EL (cell line): Measurements from ENCODE around the gene GYG1.
A peak's percentile ranks its signal among the peaks of the same experiment; 100 is the strongest.

Experiments
- DNase-seq: peaks from one replicate; pipeline ENCODE4 v3.0.0-alpha.2; 2016

Gene GYG1

DNA sequence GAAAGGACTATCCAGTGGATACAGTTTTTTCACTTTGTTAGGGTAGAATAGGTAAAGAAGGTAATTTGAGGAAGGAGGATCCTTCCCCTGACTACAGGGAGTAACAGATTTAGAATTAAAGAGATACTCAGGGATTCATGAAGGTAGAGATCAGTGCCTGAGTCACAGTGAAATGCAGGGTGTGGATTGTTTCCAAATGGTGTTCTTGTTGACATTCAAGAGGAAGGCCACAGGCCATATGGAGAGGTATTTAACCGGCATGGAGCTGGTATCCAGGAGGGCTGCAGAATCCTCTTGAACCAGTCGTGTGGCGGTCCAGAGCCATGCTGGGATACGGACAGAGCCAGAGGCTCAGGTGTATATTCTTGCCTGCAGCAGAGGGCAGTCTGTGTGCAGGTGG lies 28.2 kb downstream of the GYG1 start:
- no peak for DNase-seq

DNA sequence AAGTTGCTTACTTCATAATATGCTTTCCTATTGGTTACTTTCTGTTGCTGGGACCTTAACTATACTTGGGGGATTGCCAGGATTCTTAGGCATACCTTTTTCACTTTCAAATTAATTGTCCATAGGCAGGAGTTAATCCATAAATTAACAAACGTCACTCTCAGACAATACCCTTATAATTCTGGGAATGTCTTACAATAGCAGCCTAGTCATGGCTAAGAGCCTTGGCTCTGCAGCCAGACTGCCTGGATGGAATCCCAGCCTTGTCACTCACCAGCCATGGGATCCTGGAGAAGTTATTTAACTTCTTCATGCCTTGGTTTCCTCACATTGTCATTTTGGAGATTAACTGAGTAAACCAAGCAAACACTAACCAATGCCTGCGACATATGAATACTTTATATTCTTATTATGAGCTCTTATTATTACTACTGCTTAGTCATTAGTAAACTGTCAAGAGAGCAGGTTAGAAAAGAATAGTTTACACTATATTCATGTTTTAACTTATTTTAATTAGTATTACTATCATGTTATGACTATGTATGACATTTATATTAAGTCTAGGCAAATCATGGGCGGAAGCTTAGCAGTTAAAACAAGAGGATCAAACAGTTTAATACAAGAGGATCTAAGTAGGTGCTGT lies 29.0 kb downstream of the GYG1 start:
- no peak for DNase-seq

DNA sequence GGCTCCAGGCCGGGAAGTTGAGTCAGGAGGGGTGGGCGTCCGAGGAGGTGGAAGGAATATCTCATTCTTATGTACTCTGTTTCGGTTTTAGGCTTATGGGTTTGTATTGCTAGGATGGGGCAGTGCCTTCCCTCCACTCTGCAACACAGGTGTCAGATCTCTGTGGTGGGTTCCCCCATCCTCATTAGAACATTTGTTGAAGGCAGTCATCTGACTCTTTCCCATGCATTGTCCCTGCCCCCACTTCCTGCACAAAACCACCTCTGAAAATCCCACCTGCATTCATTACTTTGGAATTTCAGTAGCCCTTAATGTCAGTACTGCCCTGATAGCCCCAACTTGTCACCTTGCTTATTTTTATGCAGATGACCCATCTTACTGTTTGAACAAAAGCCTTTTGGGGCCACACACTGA lies 29.5 kb downstream of the GYG1 start:
- DNase-seq, result no peak

DNA sequence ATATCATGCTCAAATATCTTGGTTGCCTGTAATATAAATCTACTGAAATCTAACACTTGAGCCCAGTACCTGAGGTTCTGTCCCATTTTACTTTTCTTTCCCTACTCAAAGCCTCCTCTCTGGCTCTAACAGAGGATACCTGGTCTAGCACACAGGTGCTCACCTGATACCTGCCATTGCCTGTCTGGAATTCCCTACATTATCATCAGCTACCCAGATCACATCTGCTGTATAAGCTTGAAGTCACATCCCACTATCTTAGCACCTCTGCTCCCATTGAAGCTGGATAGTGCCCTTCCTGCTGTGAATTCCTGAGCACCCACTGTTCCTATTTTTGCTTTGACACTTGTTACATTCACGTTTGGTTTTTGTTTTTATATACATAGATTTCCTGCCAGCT lies 30.5 kb downstream of the GYG1 start:
- DNase-seq, result no peak

DNA sequence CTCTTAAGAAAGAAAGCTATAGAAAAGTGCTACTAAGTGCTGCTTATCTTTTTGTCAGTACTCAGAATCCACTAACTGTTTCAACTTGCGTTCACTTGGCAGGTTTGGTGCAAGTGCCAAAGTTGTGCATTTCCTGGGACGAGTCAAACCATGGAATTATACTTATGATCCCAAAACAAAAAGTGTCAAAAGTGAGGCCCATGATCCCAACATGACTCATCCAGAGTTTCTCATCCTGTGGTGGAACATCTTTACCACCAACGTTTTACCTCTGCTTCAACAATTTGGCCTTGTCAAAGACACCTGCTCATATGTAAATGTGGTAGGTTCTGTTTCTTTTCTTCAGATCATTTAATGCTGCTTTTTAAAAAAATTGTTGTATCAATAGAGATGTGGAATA lies 32.6 kb downstream of the GYG1 start:
- DNase-seq, result peak; percentile 30

DNA sequence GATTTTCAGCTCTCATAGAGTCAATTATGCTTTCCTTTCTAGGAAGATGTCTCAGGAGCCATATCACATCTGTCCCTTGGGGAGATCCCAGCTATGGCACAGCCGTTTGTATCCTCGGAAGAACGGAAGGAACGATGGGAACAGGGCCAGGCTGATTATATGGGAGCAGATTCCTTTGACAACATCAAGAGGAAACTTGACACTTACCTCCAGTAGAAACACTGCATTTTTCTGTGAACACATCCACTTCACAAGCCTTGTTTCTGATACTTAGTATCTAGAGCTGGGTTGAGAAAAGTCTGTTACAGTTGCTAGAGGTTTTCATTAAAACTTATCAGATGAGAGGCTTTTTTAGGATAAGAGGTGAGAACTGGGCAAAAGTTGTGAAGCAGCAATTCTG lies 35.4 kb downstream of the GYG1 start:
- no peak for DNase-seq

DNA sequence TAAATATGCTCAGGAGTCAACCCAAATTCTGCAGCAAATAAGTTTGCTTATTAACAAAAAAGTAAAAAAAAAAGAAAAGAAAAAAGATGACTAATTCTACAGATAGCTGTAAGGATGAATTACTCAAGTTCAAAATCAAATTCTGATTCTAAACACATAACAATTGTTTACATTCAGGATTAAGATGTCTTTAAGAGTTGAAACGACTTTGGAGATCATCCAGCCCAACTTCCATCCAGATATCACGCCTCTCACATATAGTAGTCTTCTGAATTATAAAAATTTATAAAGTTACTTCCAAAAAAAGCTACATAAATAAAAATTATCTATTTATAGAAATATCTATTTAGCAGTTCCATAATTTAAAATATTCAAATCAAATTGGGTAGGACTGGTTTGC lies 39.8 kb downstream of the GYG1 start:
- DNase-seq, result no peak

DNA sequence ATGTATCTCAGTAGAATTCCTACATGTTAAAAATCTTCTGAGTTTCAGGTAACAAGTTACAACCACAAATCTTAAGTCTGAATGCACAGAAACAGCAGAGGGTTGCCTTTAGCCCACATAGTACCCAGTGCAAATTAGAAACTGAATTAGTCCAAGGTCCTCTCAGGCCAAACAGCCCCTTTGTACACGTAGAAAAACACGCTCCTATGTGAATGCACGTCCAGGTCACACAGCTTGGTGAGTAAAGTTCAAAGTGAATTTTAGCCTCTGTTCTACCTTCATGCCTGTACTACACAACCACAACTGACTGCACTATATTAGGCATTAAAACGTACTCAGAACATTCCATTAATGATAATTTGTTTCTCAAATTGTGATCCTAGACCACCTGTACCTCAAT lies 46.3 kb downstream of the GYG1 start:
- DNase-seq, result no peak

DNA sequence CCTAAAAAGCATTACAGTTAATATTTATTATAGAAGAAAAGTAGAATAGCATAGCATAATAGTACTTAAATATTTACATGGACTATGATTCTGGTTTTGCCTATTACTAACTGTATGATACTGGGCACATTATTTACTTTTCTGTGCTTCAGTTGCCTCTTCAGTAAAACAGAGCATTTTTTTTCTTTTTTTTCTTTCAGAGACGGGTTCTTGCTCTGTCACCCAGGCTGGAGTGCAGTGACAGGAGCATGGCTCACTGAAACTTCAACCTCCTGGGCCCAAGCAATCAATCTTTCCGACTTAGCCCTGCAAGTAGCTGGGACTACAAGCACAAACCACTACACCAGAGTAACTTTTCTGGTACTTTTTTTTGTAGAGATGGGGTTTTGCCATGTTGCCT lies 47.0 kb downstream of the GYG1 start:
- no peak for DNase-seq

DNA sequence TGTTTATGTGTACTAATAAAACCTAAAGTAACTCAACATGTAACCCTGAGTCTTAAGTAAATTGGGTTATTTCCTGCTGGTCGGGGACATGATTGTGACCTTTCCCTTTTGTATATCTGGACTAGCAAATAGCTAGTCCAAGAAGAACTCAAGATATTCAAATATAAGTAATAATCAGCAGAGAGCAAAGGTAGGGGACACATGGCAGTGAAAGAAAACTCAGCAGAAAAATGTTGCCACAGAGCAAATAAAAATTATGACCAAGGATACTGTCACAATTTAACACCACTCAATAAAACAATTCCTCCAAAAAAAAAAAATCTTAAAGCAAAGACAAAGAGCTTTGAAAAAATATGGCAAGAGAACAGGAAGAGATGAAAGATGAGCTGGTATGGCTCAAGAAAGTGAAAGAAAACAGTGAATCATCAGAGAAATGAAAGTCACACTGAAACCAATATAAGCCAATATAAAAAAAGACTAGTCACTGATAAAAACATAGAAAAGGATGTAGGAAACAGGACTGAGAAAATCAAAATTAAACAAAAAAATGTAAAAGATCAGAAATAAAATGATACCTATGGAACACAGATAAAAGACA lies 51.5 kb downstream of the GYG1 start:
- DNase-seq, result peak; percentile 54

DNA sequence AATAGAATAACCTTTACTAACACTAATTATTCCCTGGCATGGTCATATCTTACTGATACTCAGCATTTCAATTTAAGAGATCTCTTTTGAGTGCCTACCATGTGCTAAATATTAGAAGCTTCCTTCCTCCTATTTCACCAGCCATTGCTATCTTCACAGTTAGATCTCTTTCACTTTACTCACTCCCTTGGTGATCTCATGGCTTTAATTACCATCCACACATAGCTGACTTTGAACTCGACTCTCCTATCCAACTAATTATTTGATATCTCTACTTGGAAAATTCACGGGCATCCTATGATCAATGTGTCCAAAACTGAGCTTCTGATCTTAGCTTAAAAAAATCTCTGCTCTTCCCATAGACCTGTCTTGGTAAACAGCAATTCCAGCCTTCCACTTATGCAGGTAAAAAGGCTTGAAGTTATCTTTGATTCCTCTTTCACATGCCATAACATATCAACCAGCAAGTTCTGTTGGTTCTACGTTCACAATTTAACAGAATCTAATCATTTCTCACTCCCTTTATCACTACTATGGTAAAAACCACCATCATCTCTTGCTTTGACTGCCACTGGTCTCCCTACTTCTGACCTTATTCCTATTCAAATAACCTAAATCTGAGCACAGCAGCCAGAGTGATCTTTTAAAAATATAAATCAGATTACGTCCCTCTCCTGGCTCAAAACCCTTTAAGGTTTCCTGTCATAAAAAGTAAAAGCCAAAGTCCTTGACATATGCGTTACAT lies 53.2 kb downstream of the GYG1 start:
- DNase-seq, result no peak

DNA sequence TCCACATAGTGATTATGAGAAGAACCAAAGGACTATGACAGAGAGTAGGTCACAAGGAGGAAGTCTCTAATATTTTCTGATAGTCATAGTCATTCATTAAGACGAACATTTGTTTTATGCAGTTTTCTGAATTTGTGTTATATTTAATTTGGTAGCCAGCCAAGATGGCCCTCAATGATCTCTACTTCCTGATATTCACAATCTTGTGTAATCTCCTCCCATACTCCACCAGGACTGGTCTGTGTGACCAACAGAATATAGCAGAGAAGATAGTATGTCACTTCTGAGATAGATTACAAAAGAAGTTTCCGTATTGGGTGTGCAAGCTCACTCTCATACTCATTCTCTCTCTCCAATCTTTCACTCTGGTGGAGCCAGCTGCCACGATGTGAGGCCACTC lies 64.2 kb downstream of the GYG1 start:
- DNase-seq, result no peak

DNA sequence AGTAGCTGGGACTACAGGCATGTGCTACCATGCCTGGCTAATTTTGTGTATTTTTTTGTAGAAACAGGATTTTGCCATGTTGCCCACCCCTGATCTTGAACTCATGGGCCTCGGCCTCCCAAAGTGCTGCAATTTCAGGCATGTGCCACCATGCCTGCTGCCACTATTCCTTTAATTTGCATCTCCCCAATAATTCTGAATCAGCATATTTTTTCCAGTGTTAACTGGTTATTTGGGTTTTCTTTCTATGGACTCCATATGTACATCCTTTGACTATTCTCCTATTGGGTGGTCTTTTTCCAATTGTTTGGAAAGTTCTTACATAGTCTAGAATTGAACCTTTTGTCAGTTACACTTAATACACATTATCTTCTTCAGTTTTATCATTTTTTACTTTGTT lies 66.9 kb downstream of the GYG1 start:
- DNase-seq, result no peak

DNA sequence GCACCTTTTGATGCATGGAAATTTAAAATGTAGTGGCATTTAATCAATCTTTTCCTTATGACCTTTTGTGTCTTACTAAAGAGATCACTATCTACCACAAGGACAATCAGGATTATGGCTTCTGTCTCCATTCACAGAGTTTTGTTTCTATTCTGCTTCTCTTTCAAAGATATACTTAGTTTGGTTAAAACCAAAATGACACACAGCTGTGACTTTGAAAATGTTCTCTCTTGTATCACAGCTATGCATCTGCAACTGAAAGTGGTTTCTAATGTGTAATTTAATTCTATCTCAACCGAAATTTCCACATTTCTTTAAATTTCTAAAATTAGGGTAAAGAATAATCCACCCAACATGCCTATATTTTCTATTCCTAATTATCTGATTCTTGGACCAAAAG lies 67.3 kb downstream of the GYG1 start:
- no peak for DNase-seq

DNA sequence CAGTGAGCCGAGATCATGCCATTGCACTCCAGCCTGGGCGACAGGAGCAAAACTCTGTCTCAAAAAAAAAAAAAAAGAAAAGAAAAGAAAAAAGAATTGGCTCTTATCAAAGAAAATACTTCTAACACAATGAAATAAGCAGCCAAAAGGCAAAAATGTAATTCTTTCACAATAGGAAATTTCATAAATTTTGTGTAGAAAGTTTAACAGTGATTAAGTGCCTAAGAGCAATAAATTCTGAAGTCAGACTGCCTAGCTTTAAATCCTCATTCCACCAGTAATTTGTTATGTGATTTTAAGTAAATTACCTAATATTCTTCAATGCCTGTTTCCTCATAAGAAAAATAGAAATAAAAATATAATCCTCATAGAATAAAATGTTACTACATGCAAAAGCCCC lies 70.4 kb downstream of the GYG1 start:
- DNase-seq, result no peak

DNA sequence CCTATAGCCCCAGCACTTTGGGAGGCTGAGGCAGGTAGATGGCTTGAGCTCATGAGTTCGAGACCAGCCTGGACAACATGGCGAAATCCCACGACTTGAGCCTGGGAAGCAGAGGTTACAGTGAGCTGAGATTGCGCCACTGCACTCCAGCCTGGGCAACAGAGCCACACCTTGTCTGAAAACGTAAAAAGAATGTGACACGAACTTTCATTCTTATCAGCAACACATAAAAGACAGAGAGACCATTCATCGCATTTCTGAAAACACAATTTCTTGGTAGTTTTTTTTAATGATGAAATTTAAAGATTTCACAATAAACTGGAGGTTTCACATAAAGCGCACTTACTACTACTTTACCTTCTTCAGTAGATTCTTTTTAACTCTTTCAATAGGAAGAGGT lies 76.5 kb downstream of the GYG1 start:
- DNase-seq, result no peak
